ENCODE results near the gene EPHA5.

EPHA5 gene

GRCh38 chr4:65422109-65422508, 248.2 kb downstream of the EPHA5 start:
- no peak for ATAC-seq

DNA sequence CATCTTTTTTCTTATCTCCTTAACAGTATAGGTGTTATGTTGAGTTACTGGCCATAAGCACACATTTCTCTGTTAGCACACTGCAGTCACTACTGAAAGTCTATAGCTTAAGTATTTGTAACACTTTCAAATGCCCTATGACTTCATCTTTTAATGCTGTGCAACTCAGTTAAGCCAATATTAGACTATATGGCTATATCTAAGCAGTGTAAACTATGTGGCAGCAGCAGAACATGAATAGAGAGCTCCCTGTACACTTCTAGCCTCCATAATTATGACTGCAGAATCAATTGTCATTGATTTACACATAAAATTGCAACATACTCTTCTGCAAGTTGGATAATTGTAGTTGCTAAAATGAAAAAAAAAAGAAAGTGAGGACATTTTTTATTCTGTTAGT, 250.3 kb downstream of the EPHA5 start:
- no peak for TF ChIP-seq PPARA (CRISPR knock-in tag; IDR thresholded peaks at IDR 0.05; ENCODE audit: borderline replicate concordance)
- TF ChIP-seq TCF4 (CRISPR knock-in tag; IDR thresholded peaks at IDR 0.05; ENCODE audit: borderline replicate concordance) = no peak
- TF ChIP-seq, protein P1, sequence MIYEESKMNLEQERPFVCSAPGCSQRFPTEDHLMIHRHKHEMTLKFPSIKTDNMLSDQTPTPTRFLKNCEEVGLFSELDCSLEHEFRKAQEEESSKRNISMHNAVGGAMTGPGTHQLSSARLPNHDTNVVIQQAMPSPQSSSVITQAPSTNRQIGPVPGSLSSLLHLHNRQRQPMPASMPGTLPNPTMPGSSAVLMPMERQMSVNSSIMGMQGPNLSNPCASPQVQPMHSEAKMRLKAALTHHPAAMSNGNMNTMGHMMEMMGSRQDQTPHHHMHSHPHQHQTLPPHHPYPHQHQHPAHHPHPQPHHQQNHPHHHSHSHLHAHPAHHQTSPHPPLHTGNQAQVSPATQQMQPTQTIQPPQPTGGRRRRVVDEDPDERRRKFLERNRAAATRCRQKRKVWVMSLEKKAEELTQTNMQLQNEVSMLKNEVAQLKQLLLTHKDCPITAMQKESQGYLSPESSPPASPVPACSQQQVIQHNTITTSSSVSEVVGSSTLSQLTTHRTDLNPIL (CRISPR knock-in tag; IDR thresholded peaks at IDR 0.05; ENCODE audit: low read depth) = no peak
- TF ChIP-seq POU6F1 (CRISPR knock-in tag; IDR thresholded peaks at IDR 0.05; ENCODE audit: borderline replicate concordance, low read depth) = no peak
- TF ChIP-seq PATZ1 (CRISPR knock-in tag; IDR thresholded peaks at IDR 0.05; ENCODE audit: borderline replicate concordance) = no peak
- no peak for TF ChIP-seq ZFP3 (CRISPR knock-in tag; IDR thresholded peaks at IDR 0.05)
- no peak for TF ChIP-seq CSDC2 (CRISPR knock-in tag; IDR thresholded peaks at IDR 0.05)
- TF ChIP-seq ISL1 (CRISPR knock-in tag; IDR thresholded peaks at IDR 0.05) = no peak
- TF ChIP-seq GLIS3 (CRISPR knock-in tag; IDR thresholded peaks at IDR 0.05) = no peak
- no peak for TF ChIP-seq ZNF8 (CRISPR knock-in tag; IDR thresholded peaks at IDR 0.05)
- TF ChIP-seq, protein P2, sequence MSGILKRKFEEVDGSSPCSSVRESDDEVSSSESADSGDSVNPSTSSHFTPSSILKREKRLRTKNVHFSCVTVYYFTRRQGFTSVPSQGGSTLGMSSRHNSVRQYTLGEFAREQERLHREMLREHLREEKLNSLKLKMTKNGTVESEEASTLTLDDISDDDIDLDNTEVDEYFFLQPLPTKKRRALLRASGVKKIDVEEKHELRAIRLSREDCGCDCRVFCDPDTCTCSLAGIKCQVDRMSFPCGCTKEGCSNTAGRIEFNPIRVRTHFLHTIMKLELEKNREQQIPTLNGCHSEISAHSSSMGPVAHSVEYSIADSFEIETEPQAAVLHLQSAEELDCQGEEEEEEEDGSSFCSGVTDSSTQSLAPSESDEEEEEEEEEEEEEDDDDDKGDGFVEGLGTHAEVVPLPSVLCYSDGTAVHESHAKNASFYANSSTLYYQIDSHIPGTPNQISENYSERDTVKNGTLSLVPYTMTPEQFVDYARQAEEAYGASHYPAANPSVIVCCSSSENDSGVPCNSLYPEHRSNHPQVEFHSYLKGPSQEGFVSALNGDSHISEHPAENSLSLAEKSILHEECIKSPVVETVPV (CRISPR knock-in tag; IDR thresholded peaks at IDR 0.05) = no peak
- ATAC-seq = no peak

More at GRCh38 chr4:65422109-65422508, 248.2 kb downstream of the EPHA5 start:
- TF ChIP-seq ZFP30 (CRISPR knock-in tag; IDR thresholded peaks at IDR 0.05) (no peak), ESRRG (CRISPR knock-in tag; IDR thresholded peaks at IDR 0.05) (no peak), GLIS3 (CRISPR knock-in tag; IDR thresholded peaks at IDR 0.05) (no peak), ISL1 (CRISPR knock-in tag; IDR thresholded peaks at IDR 0.05) (no peak), RARB (CRISPR knock-in tag; IDR thresholded peaks at IDR 0.05) (no peak), CSDC2 (CRISPR knock-in tag; IDR thresholded peaks at IDR 0.05) (no peak), OSR1 (CRISPR knock-in tag; IDR thresholded peaks at IDR 0.05) (no peak), TCF4 (CRISPR knock-in tag; IDR thresholded peaks at IDR 0.05; ENCODE audit: borderline replicate concordance) (no peak), ZNF70 (CRISPR knock-in tag; IDR thresholded peaks at IDR 0.05) (no peak), ZC3H10 (CRISPR knock-in tag; IDR thresholded peaks at IDR 0.05) (no peak), ARNTL (CRISPR knock-in tag; IDR thresholded peaks at IDR 0.05; ENCODE audit: borderline replicate concordance, low read depth) (no peak), TOX (CRISPR knock-in tag; IDR thresholded peaks at IDR 0.05; ENCODE audit: borderline replicate concordance) (no peak), ZNF565 (CRISPR knock-in tag; conservative IDR thresholded peaks at IDR 0.05; ENCODE audit: low read depth) (no peak), PPARA (CRISPR knock-in tag; IDR thresholded peaks at IDR 0.05; ENCODE audit: borderline replicate concordance) (no peak), ZFP3 (CRISPR knock-in tag; IDR thresholded peaks at IDR 0.05) (no peak), POU6F1 (CRISPR knock-in tag; IDR thresholded peaks at IDR 0.05; ENCODE audit: borderline replicate concordance, low read depth) (no peak), SNAI2 (CRISPR knock-in tag; IDR thresholded peaks at IDR 0.05) (no peak)
- TF ChIP-seq, protein P1 (CRISPR knock-in tag; IDR thresholded peaks at IDR 0.05; ENCODE audit: low read depth) = no peak
- TF ChIP-seq, protein P2 (CRISPR knock-in tag; IDR thresholded peaks at IDR 0.05) = no peak
- TF ChIP-seq, protein P3, sequence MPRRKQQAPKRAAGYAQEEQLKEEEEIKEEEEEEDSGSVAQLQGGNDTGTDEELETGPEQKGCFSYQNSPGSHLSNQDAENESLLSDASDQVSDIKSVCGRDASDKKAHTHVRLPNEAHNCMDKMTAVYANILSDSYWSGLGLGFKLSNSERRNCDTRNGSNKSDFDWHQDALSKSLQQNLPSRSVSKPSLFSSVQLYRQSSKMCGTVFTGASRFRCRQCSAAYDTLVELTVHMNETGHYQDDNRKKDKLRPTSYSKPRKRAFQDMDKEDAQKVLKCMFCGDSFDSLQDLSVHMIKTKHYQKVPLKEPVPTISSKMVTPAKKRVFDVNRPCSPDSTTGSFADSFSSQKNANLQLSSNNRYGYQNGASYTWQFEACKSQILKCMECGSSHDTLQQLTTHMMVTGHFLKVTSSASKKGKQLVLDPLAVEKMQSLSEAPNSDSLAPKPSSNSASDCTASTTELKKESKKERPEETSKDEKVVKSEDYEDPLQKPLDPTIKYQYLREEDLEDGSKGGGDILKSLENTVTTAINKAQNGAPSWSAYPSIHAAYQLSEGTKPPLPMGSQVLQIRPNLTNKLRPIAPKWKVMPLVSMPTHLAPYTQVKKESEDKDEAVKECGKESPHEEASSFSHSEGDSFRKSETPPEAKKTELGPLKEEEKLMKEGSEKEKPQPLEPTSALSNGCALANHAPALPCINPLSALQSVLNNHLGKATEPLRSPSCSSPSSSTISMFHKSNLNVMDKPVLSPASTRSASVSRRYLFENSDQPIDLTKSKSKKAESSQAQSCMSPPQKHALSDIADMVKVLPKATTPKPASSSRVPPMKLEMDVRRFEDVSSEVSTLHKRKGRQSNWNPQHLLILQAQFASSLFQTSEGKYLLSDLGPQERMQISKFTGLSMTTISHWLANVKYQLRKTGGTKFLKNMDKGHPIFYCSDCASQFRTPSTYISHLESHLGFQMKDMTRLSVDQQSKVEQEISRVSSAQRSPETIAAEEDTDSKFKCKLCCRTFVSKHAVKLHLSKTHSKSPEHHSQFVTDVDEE (CRISPR knock-in tag; IDR thresholded peaks at IDR 0.05) = no peak

All from SK-N-SH treated with all-trans-retinoic acid at 6 μM for 48 hours (cell line).